Common myeloid progenitor, CD34-positive (primary cell): Measurements from ENCODE around the gene PON1.

ENCODE experiments used
- CTCF ChIA-PET: fragments of 350-600 bp; sonication (Branson Sonifier 250); formaldehyde crosslinking; loops from one replicate; lab custom pipeline; 2021; ENCODE audit warnings: antibody characterized with exemption; lab: Charles Lee
- POLR2A ChIA-PET: fragments of 350-600 bp; sonication (Branson Sonifier 250); formaldehyde crosslinking; loops from one replicate; lab custom pipeline; 2021; ENCODE audit warnings: antibody characterized with exemption; lab: Charles Lee
- DNase-seq, 3 donors: peaks; one replicate each; pipeline versions ENCODE4 v3.0.0 to v3.0.0-alpha.2; 2013
- H3K27ac ChIP-seq, 2 experiments: 1 replicate in 1 of 2; 2 replicates in 1 of 2; pipeline ENCODE4 v1.7.0; 2013; ENCODE audit warnings: inconsistent platforms in 2 of 2, low read length in 2 of 2, mild to moderate bottlenecking in 2 of 2, low read depth in 1 of 2, moderate library complexity in 1 of 2; ENCODE audit not compliant: severe bottlenecking in 2 of 2, insufficient read depth in 1 of 2, poor library complexity in 1 of 2
- H3K27me3 ChIP-seq, 5 experiments: replicated peaks in 2 of 5; 1 replicate in 3 of 5; 2 replicates in 2 of 5; pipeline versions ENCODE4 v1.6.1 to v1.7.0; 2013; ENCODE audit warnings: low read length in 4 of 5, mild to moderate bottlenecking in 2 of 5, moderate library complexity in 2 of 5, inconsistent platforms in 1 of 5; ENCODE audit not compliant: insufficient read depth in 5 of 5, control insufficient read depth in 4 of 5
- H3K36me3 ChIP-seq, 4 experiments: 1 replicate in 2 of 4; 2 replicates in 2 of 4; pipeline versions ENCODE4 v1.6.1 to v1.7.0; 2013; ENCODE audit warnings: low read length in 3 of 4, control low read depth in 1 of 4, mild to moderate bottlenecking in 1 of 4; ENCODE audit not compliant: control insufficient read depth in 4 of 4, insufficient read depth in 4 of 4
- H3K4me1 ChIP-seq, 4 experiments: 1 replicate in 3 of 4; 2 replicates in 1 of 4; pipeline versions ENCODE4 v1.6.1 to v1.7.1; 2013; ENCODE audit warnings: low read length in 3 of 4, mild to moderate bottlenecking in 3 of 4, control low read depth in 1 of 4, inconsistent platforms in 1 of 4, moderate library complexity in 1 of 4; ENCODE audit not compliant: control insufficient read depth in 4 of 4, insufficient read depth in 4 of 4; ENCODE audit errors: control extremely low read depth in 1 of 4
- H3K4me3 ChIP-seq, 7 experiments: 1 replicate in 4 of 7; 2 replicates in 3 of 7; pipeline versions ENCODE4 v1.5.1 to v1.7.0; 2013; ENCODE audit warnings: mild to moderate bottlenecking in 7 of 7, low read length in 6 of 7, moderate library complexity in 6 of 7, inconsistent platforms in 2 of 7, low read depth in 2 of 7, control low read depth in 1 of 7; ENCODE audit not compliant: insufficient read depth in 4 of 7, control insufficient read depth in 1 of 7; ENCODE audit errors: extremely low read depth in 1 of 7
- H3K9me3 ChIP-seq, 5 experiments: 1 replicate in 4 of 5; 2 replicates in 1 of 5; pipeline versions ENCODE4 v1.6.1 to v1.7.1; 2013; ENCODE audit warnings: low read length in 4 of 5, mild to moderate bottlenecking in 2 of 5, inconsistent platforms in 1 of 5, low read depth in 1 of 5, moderate library complexity in 1 of 5; ENCODE audit not compliant: control insufficient read depth in 4 of 5, insufficient read depth in 2 of 5; ENCODE audit errors: control extremely low read depth in 1 of 5
- WGBS: methylation state at CpG from one replicate; pipeline ENCODE4 v1.1.5; 2013; ENCODE audit not compliant: insufficient coverage; 5-methylcytosine and 5-hydroxymethylcytosine counted together

PON1 gene

DNA sequence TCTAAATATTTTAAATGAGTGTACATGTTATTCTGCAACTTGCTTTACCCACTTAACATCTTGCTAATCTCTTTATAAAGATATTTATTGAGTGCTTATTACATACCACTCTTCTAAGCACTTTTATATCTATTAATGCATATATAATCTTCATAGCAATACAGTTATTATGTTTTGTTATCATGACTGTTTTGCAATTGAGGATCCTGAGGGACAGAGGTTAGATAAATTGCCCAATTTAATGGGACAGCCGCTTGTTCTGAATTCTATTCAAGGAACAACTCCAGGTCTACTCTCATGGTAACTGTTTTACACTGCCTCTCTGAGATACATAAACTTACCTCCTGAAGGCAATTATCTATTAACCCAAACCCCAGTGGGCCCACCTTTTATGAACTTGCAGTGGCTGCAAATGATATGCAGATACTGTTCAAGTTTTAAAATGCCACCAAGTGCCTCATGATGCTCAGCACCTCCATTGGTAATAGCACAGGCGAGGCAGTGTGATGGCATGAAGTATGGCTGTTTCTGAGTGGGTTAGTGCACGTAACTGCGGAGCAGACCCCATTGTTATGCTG is 60.5 kb downstream of the PON1 start:
- no peak for DNase-seq
- Histone ChIP-seq H3K9me3 (no peaks in the 10 kb centered on the region), H3K4me3 (no peak overlapping the region), H3K27me3 (peaks cover 0 to 2% (median 0%) of the 10 kb centered on the region in 5 experiments), H3K36me3 (no peaks in the 10 kb centered on the region), H3K4me1 (no peaks in the 10 kb centered on the region), H3K27ac (no peak overlapping the region)
- 100% methylated on average over 4 of the region's 4 CpGs for WGBS
- CTCF ChIA-PET = no interaction called here
- POLR2A ChIA-PET = no interaction called here

DNA sequence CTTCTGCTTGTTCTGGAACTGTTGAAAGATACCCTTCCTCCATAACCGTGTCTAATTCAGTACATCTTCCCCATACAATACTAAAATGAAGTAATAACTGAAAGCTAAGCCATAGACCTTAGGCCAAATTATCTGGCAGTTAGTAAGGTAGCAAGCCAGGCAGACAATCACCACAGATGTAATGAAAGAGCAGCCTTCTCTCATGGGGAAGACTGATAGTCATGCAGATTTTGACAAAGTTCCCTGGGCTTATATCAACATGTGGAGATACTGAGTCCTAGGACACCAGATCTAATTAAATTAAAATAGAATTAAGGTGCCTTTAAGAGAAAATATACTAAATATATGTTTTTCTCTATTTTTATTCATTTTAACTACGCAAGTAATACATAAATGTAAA is 61.5 kb downstream of the PON1 start:
- WGBS = no CpG with 5 or more reads among the region's 2 CpGs
- Histone ChIP-seq H3K4me1 (no peaks in the 10 kb centered on the region), H3K9me3 (no peaks in the 10 kb centered on the region), H3K27ac (no peak overlapping the region), H3K36me3 (no peaks in the 10 kb centered on the region), H3K4me3 (no peak overlapping the region), H3K27me3 (peaks cover 0 to 2% (median 0%) of the 10 kb centered on the region in 5 experiments)
- CTCF ChIA-PET = interaction anchor here (1.3 kb wide), 1 partner anchor 16 kb away, joined by 3 read pairs; no protein-coding TSS in a partner anchor
- POLR2A ChIA-PET = no interaction called here
- DNase-seq = no peak

DNA sequence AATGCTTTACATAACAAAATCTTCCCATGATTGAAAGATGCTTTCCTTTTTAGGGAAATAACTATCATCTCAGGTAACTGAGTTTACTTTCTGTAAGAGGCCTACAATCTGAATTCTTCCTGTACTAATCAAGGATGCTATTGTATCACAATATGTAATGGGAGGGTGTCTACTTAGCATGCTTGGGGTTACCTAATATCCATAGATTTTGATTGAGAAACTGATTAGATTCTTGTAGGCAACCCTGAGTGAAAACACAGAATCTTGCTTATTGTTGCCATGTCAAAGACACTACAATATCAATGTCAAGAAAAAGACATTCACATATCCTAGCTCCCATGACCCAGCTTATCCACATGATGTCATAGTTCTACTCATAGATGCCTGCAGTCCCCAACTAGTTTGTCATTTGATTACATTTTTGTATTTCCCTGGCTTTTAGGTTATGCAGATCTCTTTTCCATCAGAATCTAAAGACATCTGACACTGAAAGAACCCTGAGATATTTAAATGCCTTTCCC is 62.4 kb downstream of the PON1 start:
- CTCF ChIA-PET = interaction anchor here (1.3 kb wide), 1 partner anchor 15 kb away, joined by 3 read pairs; no protein-coding TSS in a partner anchor
- DNase-seq = no peak

DNA sequence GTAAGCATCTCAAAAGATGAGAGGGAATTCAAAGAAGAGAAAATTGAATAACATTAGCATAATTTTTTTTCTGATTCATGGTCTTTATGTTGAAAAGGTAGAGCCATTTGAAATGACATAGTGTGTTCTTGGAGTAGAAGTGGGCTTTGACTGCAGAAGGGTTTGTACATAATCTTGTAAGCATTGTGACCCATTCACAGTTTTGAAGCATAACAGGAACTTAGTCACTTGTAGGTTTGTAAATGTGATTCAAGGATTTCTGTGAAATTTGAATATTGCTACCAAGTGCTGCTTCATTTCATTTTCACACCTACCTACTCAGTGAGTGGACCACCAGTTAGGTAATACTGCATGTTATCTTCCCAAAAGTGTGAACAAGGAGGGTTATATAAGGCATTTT is 68.6 kb downstream of the PON1 start:
- Histone ChIP-seq H3K36me3 (peaks cover 0 to 4% (median 0%) of the 10 kb centered on the region in 4 experiments), H3K27me3 (no peaks in the 10 kb centered on the region), H3K4me3 (no peak overlapping the region), H3K27ac (no peak overlapping the region), H3K4me1 (no peaks in the 10 kb centered on the region), H3K9me3 (no peaks in the 10 kb centered on the region)
- CTCF ChIA-PET = no interaction called here
- POLR2A ChIA-PET = no interaction called here
- no peak for DNase-seq

More for the DNA sequence above, 62.4 kb downstream of the PON1 start:
- H3K9me3 ChIP-seq = no peaks in the 10 kb centered on the region
- peaks cover 0 to 2% (median 0%) of the 10 kb centered on the region in 5 experiments for H3K27me3 ChIP-seq
- no peak overlapping the region for H3K4me3 ChIP-seq
- no peaks in the 10 kb centered on the region for H3K4me1 ChIP-seq
- H3K27ac ChIP-seq = no peak overlapping the region
- H3K36me3 ChIP-seq = no peaks in the 10 kb centered on the region
- POLR2A ChIA-PET = no interaction called here

DNA sequence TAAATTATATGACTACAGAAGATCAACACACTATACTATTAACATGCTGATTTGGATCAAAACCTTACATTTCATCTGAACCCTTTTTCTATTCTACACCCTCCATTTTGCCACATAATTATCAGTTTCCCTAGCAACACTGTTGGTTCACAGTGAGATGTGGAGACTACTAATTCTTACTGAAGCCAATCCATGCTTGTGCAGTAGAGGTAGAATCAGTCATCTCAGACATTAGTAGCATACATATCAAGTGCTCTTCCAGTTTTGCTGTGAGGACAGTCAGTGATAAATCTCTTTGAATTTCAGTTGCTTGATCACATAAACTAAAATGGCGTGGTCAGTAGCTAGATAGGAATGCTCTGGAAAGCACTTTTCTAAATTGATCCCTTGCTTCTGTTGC is 70.3 kb downstream of the PON1 start:
- POLR2A ChIA-PET = interaction anchor here (0.6 kb wide), 1 partner anchor 56 kb away, joined by 3 read pairs; no protein-coding TSS in a partner anchor
- CTCF ChIA-PET = interaction anchor here (0.6 kb wide), 1 partner anchor 12 kb away, joined by 3 read pairs; no protein-coding TSS in a partner anchor
- no peak for DNase-seq
- Histone ChIP-seq H3K4me3 (no peak overlapping the region), H3K4me1 (no peaks in the 10 kb centered on the region), H3K36me3 (peaks cover 0 to 4% (median 0%) of the 10 kb centered on the region in 4 experiments), H3K27ac (no peak overlapping the region), H3K9me3 (no peaks in the 10 kb centered on the region), H3K27me3 (no peaks in the 10 kb centered on the region)
- no CpG with 5 or more reads among the region's 1 CpG for WGBS

DNA sequence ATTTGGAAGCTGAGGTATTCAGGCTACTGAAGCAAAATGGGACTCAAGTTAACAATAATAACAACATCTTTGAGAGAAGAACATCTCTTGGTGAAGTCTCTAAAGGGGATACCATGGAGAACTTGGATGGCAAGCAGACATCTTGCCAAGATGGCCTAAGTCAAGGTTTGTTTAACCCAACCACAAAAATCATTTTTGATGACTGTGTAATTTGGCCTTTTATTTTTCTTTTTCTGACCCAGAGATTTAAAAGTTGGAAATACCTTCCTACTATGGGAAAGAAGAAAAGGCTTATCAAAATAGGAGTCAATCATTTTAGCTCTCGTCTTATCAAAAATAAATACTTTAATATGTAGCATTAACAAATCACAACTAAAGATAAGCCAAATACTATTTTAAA is 72.4 kb downstream of the PON1 start:
- no peaks in the 10 kb centered on the region for H3K4me1 ChIP-seq
- H3K9me3 ChIP-seq = no peaks in the 10 kb centered on the region
- DNase-seq = no peak
- no peak overlapping the region for H3K4me3 ChIP-seq
- ChIA-PET POLR2A (no interaction called here), CTCF (interaction anchor here (0.7 to 1.3 kb wide), 3 partner anchors 158 to 803 kb away, joined by 3 read pairs; no protein-coding TSS in a partner anchor)
- H3K27ac ChIP-seq = no peak overlapping the region
- no CpG with 5 or more reads among the region's 1 CpG for WGBS
- peaks cover 0 to 4% (median 0%) of the 10 kb centered on the region in 4 experiments for H3K36me3 ChIP-seq
- H3K27me3 ChIP-seq = no peaks in the 10 kb centered on the region

DNA sequence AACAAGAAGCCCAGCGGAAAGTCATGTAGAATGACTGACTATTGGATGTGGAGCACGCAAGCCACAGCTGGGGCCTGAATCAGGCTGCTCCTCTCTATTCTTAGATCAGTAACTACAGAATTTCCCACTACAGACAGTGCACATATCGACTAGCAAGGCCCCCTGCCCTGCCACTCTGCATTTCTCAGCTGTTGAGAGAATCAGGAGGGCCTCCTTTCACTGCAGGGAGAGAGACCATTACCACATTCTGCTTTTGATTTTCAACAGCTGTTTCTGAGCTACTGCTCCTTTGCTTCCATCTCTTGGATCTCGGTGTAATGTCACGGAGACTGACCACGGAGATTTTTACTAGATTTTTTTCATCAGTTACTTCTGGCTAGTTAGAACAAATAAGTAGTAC is 73.8 kb downstream of the PON1 start:
- CTCF ChIA-PET = no interaction called here
- peaks cover 0 to 4% (median 0%) of the 10 kb centered on the region in 4 experiments for H3K36me3 ChIP-seq
- no peaks in the 10 kb centered on the region for H3K4me1 ChIP-seq
- H3K4me3 ChIP-seq = no peak overlapping the region
- DNase-seq = no peak
- H3K27ac ChIP-seq = no peak overlapping the region
- 96% methylated on average over 3 of the region's 6 CpGs for WGBS
- H3K9me3 ChIP-seq = no peaks in the 10 kb centered on the region
- peaks cover 0 to 3% (median 0%) of the 10 kb centered on the region in 5 experiments for H3K27me3 ChIP-seq
- POLR2A ChIA-PET = no interaction called here
